ENCODE measurements around the gene FOXC1.
A peak's percentile ranks its signal among the peaks of the same experiment; 100 is the strongest.

FOXC1 gene
- long read RNA-seq, partial matches to known transcripts, result 0 of 1 reads
- long read RNA-seq, other reads (novel, unspliced or antisense), result 0 of 1 reads

GRCh38 chr6:1609648-1610496, at the start of gene FOXC1:
Gene FOXC1, plus strand, starts transcription at chr6:1609915. Its CDS starts 531 bp downstream, at chr6:1610446.
- peaks cover 77% of the 10 kb centered on the region for H3K27me3 ChIP-seq (ENCODE audit: insufficient read depth, poor library complexity, severe bottlenecking)
- peak in 1 of 2 experiments; percentile 57 for DNase-seq (ENCODE audit: low read depth in 1 of 2, low spot score in 1 of 2)
- H3K27ac ChIP-seq (replicated peaks), result no peak within 1 kb of the TSS
- TF ChIP-seq POLR2AphosphoS5 (IDR thresholded peaks at IDR 0.05; ENCODE audit: low read depth) (no peak), GABPA (IDR thresholded peaks at IDR 0.05; ENCODE audit: low read depth) (no peak), CTCF (IDR thresholded peaks at IDR 0.05; ENCODE audit: insufficient read depth, low read length) (no peak), SPI1 (IDR thresholded peaks at IDR 0.05; ENCODE audit: borderline replicate concordance, low read depth) (no peak)
- TF ChIP-seq, protein P1, sequence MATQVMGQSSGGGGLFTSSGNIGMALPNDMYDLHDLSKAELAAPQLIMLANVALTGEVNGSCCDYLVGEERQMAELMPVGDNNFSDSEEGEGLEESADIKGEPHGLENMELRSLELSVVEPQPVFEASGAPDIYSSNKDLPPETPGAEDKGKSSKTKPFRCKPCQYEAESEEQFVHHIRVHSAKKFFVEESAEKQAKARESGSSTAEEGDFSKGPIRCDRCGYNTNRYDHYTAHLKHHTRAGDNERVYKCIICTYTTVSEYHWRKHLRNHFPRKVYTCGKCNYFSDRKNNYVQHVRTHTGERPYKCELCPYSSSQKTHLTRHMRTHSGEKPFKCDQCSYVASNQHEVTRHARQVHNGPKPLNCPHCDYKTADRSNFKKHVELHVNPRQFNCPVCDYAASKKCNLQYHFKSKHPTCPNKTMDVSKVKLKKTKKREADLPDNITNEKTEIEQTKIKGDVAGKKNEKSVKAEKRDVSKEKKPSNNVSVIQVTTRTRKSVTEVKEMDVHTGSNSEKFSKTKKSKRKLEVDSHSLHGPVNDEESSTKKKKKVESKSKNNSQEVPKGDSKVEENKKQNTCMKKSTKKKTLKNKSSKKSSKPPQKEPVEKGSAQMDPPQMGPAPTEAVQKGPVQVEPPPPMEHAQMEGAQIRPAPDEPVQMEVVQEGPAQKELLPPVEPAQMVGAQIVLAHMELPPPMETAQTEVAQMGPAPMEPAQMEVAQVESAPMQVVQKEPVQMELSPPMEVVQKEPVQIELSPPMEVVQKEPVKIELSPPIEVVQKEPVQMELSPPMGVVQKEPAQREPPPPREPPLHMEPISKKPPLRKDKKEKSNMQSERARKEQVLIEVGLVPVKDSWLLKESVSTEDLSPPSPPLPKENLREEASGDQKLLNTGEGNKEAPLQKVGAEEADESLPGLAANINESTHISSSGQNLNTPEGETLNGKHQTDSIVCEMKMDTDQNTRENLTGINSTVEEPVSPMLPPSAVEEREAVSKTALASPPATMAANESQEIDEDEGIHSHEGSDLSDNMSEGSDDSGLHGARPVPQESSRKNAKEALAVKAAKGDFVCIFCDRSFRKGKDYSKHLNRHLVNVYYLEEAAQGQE (IDR thresholded peaks at IDR 0.05; ENCODE audit: insufficient replicate concordance, low read depth), result no peak
- peak within 1 kb of the TSS; percentile 45 for H3K4me3 ChIP-seq (replicated peaks; ENCODE audit: insufficient read depth, low read length)

DNA sequence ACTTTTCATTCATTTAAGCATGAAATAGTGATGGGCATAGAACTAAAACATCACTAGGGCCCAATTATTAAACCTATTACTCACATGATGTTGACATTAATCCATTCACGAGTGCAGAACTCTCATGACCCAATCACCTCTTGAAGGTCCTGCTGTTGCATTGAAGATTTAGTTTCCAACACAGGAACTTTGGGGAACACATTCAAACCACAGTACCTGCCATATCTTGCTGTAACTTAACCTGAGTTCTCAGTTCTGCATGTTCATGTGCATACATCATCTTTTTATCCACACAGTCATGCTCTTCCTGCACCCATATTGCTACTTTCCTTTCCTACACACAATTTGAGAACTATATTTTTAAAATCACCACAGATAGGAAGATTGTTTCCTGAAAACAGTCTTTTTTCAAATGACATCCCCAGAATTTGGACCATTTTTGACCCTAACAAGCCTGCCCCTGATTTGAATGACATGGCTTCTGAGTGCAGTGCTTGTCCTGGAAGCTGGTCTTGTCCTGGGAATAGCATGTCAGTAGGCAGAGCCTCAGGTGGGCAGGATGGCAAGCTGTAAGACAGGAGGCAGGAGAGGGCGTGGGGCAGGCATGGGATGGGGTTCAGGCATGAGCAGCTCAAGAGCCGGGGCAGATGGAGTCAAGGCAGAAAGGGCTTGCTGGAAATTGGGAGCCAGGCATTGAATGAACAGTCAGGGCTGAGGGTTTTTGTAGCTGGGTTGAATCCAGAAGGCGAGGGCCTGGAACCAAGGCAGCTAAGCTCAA, 49.2 kb upstream of the FOXC1 start:
- H3K4me3 ChIP-seq (replicated peaks; ENCODE audit: insufficient read depth, low read length), result no peak overlapping the region
- no peaks in the 10 kb centered on the region for H3K27me3 ChIP-seq (ENCODE audit: insufficient read depth, poor library complexity, severe bottlenecking)
- DNase-seq (ENCODE audit: low read depth in 1 of 2, low spot score in 1 of 2), result no peak
- TF ChIP-seq, protein P1 (IDR thresholded peaks at IDR 0.05; ENCODE audit: insufficient replicate concordance, low read depth), result no peak
- TF ChIP-seq GABPA (IDR thresholded peaks at IDR 0.05; ENCODE audit: low read depth) (no peak), POLR2AphosphoS5 (IDR thresholded peaks at IDR 0.05; ENCODE audit: low read depth) (no peak)
- H3K27ac ChIP-seq (replicated peaks), result no peak overlapping the region

GRCh38 chr6:1561355-1561754, 48.4 kb upstream of the FOXC1 start:
- H3K27ac ChIP-seq (replicated peaks), result no peak overlapping the region
- no peak overlapping the region for H3K4me3 ChIP-seq (replicated peaks; ENCODE audit: insufficient read depth, low read length)
- H3K27me3 ChIP-seq (ENCODE audit: insufficient read depth, poor library complexity, severe bottlenecking), result no peaks in the 10 kb centered on the region
- no peak for TF ChIP-seq SPI1 (IDR thresholded peaks at IDR 0.05; ENCODE audit: borderline replicate concordance, low read depth)
- no peak for TF ChIP-seq GABPA (IDR thresholded peaks at IDR 0.05; ENCODE audit: low read depth)
- no peak for TF ChIP-seq CTCF (IDR thresholded peaks at IDR 0.05; ENCODE audit: insufficient read depth, low read length)
- no peak for TF ChIP-seq POLR2AphosphoS5 (IDR thresholded peaks at IDR 0.05; ENCODE audit: low read depth)
- TF ChIP-seq, protein P1 (IDR thresholded peaks at IDR 0.05; ENCODE audit: insufficient replicate concordance, low read depth), result no peak
- DNase-seq (ENCODE audit: low read depth in 1 of 2, low spot score in 1 of 2), result no peak
